Caco-2 (cell line): ENCODE data around the gene INHBB. TPM values are rescaled to one million over a fixed set of nuclear protein-coding genes. Genes with fewer than 3 reads are reported as not detected.

Experiments
- BruUV-seq: library from RNA; stranded (reverse); fragments of 400-500 nt; replicated peaks from 2 replicates; lab custom pipeline; 2021; lab: Mats Ljungman, UMichigan
- CTCF ChIA-PET: fragments of 300-600 bp; sonication (Branson Sonifier 250); formaldehyde crosslinking; loops from one replicate; lab custom pipeline; 2022; ENCODE audit warnings: antibody characterized with exemption; lab: Charles Lee
- POLR2A ChIA-PET: fragments of 300-600 bp; sonication (Branson Sonifier 250); formaldehyde crosslinking; loops from one replicate; lab custom pipeline; 2022; ENCODE audit warnings: antibody characterized with exemption; lab: Charles Lee
- DNase-seq, 2 experiments: peaks; one replicate each; pipeline versions ENCODE4 v3.0.0 to v3.0.0-alpha.2; 2020 to 2022
- H3K27me3 ChIP-seq: replicated peaks from 2 replicates; pipeline ENCODE4 v1.6.0; 2011; ENCODE audit warnings: low read length; ENCODE audit not compliant: control insufficient read depth, insufficient read depth
- H3K36me3 ChIP-seq: 2 replicates; pipeline ENCODE4 v1.5.1; 2011; ENCODE audit warnings: low read length; ENCODE audit not compliant: control insufficient read depth, insufficient read depth
- H3K4me1 ChIP-seq: fragments of 250-450 bp; sonication (Bioruptor Pico); 2 replicates; pipeline ENCODE4 v1.5.1; 2020; ENCODE audit warnings: mild to moderate bottlenecking
- H3K4me3 ChIP-seq: 2 replicates; pipeline ENCODE4 v1.5.1; 2011; ENCODE audit warnings: low read depth, mild to moderate bottlenecking, control low read depth, low read length
- H3K9me3 ChIP-seq: fragments of 250-450 bp; sonication (Bioruptor Pico); 2 replicates; pipeline ENCODE4 v1.5.1; 2020; ENCODE audit warnings: mild to moderate bottlenecking, moderate library complexity
- H3K27ac Mint-ChIP-seq: one replicate; pipeline ENCODE4 v1.8.0; 2022; ENCODE audit warnings: mixed read lengths; ENCODE audit not compliant: unreplicated experiment
- H3K27me3 Mint-ChIP-seq: one replicate; pipeline ENCODE4 v1.8.0; 2022; ENCODE audit warnings: mixed read lengths; ENCODE audit not compliant: insufficient read depth, unreplicated experiment
- H3K36me3 Mint-ChIP-seq: one replicate; pipeline ENCODE4 v1.8.0; 2022; ENCODE audit warnings: mild to moderate bottlenecking, mixed read lengths; ENCODE audit not compliant: insufficient read depth, unreplicated experiment
- H3K4me1 Mint-ChIP-seq: one replicate; pipeline ENCODE4 v1.8.0; 2022; ENCODE audit warnings: low read depth, mixed read lengths; ENCODE audit not compliant: unreplicated experiment
- H3K4me3 Mint-ChIP-seq: one replicate; pipeline ENCODE4 v1.8.0; 2022; ENCODE audit warnings: mild to moderate bottlenecking, moderate library complexity, mixed read lengths; ENCODE audit not compliant: unreplicated experiment
- H3K9me3 Mint-ChIP-seq: one replicate; pipeline ENCODE4 v1.8.0; 2022; ENCODE audit warnings: mixed read lengths; ENCODE audit not compliant: unreplicated experiment
- CTCF ChIP-seq, 2 experiments: fragments of 200-600 bp in 1 of 2; IDR thresholded peaks; 1 replicate in 1 of 2; 2 replicates in 1 of 2; pipeline versions ENCODE4 v1.5.1 to v1.8.0; 2011 to 2022; ENCODE audit warnings: antibody characterized with exemption in 1 of 2, control low read depth in 1 of 2, inconsistent platforms in 1 of 2, low read depth in 1 of 2, low read length in 1 of 2, mild to moderate bottlenecking in 1 of 2, moderate library complexity in 1 of 2; ENCODE audit not compliant: insufficient read depth in 1 of 2, severe bottlenecking in 1 of 2, unreplicated experiment in 1 of 2
- intact Hi-C: fragments of 100-400 bp; cut with micrococcal nuclease; formaldehyde crosslinking; loops from one replicate; pipeline ENCODE4 v1.10.0; 2022; ENCODE audit not compliant: unreplicated experiment
- total RNA-seq: library from RNA; stranded (reverse); gene quantifications from 2 replicates; pipeline ENCODE4 v1.2.3, GENCODE V29; 2022

INHBB gene
- total RNA-seq, 1 experiment from 2014 or later, result 28.9 TPM

- no peak overlapping the region for H3K4me3 ChIP-seq
- Mint-ChIP-seq H3K9me3 (no peaks in the 10 kb centered on the region), H3K4me3 (no peak overlapping the region), H3K4me1 (peaks cover 6% of the 10 kb centered on the region), H3K36me3 (no peaks in the 10 kb centered on the region), H3K27me3 (no peaks in the 10 kb centered on the region), H3K27ac (no peak overlapping the region)
- H3K27me3 ChIP-seq, result no peaks in the 10 kb centered on the region
- BruUV-seq, result no TSS peak
- ChIA-PET CTCF (no interaction called here), POLR2A (no interaction called here)
- TF ChIP-seq CTCF (IDR thresholded peaks at IDR 0.05; ENCODE audit: insufficient read depth in 1 of 2, low read depth in 1 of 2, low read length in 1 of 2, severe bottlenecking in 1 of 2, unreplicated experiment in 1 of 2), result no peak
- no peaks in the 10 kb centered on the region for H3K36me3 ChIP-seq
- intact Hi-C loops, result no loop called here
- peaks cover 19% of the 10 kb centered on the region for H3K4me1 ChIP-seq
- no peaks in the 10 kb centered on the region; the same call in 1 of the 2 replicates for H3K9me3 ChIP-seq
- DNase-seq, result no peak
Observed at GRCh38 chr2:120391911-120392665, 46.2 kb downstream of the INHBB start.

- intact Hi-C loops, result no loop called here
- H3K27me3 ChIP-seq, result no peaks in the 10 kb centered on the region
- H3K36me3 Mint-ChIP-seq, result no peaks in the 10 kb centered on the region
- no peak for TF ChIP-seq CTCF (IDR thresholded peaks at IDR 0.05; ENCODE audit: insufficient read depth in 1 of 2, low read depth in 1 of 2, low read length in 1 of 2, severe bottlenecking in 1 of 2, unreplicated experiment in 1 of 2)
- H3K4me3 Mint-ChIP-seq, result no peak overlapping the region
- H3K27me3 Mint-ChIP-seq, result no peaks in the 10 kb centered on the region
- no peak for DNase-seq
- no peak overlapping the region for H3K4me3 ChIP-seq
- no peaks in the 10 kb centered on the region for H3K9me3 Mint-ChIP-seq
- ChIA-PET CTCF (interaction anchor here (1.2 kb wide), 1 partner anchor 12 kb away, joined by 3 read pairs; no protein-coding TSS in a partner anchor), POLR2A (no interaction called here)
- H3K9me3 ChIP-seq, result no peaks in the 10 kb centered on the region; the same call in 1 of the 2 replicates
- H3K36me3 ChIP-seq, result no peaks in the 10 kb centered on the region
- no peak overlapping the region for H3K27ac Mint-ChIP-seq
- peaks cover 8% of the 10 kb centered on the region for H3K4me1 Mint-ChIP-seq
- peaks cover 27% of the 10 kb centered on the region for H3K4me1 ChIP-seq
- no TSS peak for BruUV-seq
Observed at GRCh38 chr2:120392923-120393322, 47.0 kb downstream of the INHBB start.

GRCh38 chr2:120393456-120393855, 47.5 kb downstream of the INHBB start:
- Mint-ChIP-seq H3K4me1 (peaks cover 13% of the 10 kb centered on the region), H3K27ac (no peak overlapping the region), H3K4me3 (no peak overlapping the region), H3K27me3 (no peaks in the 10 kb centered on the region), H3K9me3 (no peaks in the 10 kb centered on the region), H3K36me3 (no peaks in the 10 kb centered on the region)
- DNase-seq, result no peak
- BruUV-seq, result no TSS peak
- intact Hi-C loops, result no loop called here
- Histone ChIP-seq H3K36me3 (no peaks in the 10 kb centered on the region), H3K27me3 (no peaks in the 10 kb centered on the region), H3K4me1 (peaks cover 33% of the 10 kb centered on the region), H3K4me3 (no peak overlapping the region), H3K9me3 (no peaks in the 10 kb centered on the region; the same call in 1 of the 2 replicates)
- no peak for TF ChIP-seq CTCF (IDR thresholded peaks at IDR 0.05; ENCODE audit: insufficient read depth in 1 of 2, low read depth in 1 of 2, low read length in 1 of 2, severe bottlenecking in 1 of 2, unreplicated experiment in 1 of 2)
- ChIA-PET POLR2A (no interaction called here), CTCF (interaction anchor here (1.2 kb wide), 1 partner anchor 13 kb away, joined by 3 read pairs; no protein-coding TSS in a partner anchor)
